NCI-H2227 treated with DMSO at 0.1 percent for 48 hours (cell line): Measurements from ENCODE around the gene ACTN4.

Experiments used
- DNase-seq: peaks from one replicate; lab custom pipeline; 2025; lab: John Stamatoyannopoulos, UW

Gene ACTN4

GRCh38 chr19:38661136-38661535, 13.7 kb downstream of the ACTN4 start:
- no peak for DNase-seq

DNA sequence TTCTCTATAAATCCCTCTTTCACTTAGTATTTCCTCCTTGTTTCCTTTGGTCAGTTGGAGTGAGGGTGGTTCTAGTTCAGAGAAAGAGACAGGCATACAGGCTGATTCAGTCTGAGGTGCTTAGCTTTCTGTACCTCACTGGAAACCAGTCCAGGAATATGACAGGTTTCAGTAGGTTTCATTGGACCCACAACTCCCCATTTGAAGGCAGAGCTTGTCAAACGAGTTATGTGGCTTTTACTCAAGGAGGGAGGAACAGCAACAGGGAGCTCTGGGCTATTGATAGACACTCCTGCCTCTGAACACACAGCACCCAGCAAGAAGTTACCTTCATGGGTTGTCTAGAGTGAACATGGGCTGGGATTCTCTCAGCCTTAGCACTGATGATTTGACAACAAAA, 14.5 kb downstream of the ACTN4 start:
- no peak for DNase-seq

- DNase-seq: no peak
Observed at GRCh38 chr19:38662537-38663155, 15.2 kb downstream of the ACTN4 start.

DNA sequence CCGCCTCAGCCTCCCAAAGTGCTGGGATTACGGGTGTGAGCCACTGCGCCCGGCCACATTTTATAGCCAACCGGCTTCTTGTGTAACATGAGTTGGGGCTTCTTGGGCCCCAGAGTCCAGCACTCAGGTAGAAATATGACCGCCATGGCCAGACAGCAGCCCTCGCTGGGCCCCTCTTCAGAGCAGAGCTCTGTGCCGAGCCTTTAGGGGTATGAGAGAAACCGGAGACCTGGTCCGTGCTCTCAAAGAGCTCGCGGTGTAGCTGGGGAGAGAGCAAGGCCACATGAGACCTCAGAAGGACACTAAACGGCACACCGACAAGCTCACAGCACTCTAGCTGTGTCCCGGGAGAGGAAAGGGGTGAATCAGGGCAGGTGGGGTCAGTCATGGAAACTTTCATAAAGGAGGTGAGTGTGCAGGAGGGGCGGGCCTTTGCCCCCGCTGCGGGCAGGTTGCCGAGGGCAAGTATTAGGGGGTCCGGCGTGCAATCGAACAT, 15.8 kb downstream of the ACTN4 start:
- DNase-seq: no peak

DNA sequence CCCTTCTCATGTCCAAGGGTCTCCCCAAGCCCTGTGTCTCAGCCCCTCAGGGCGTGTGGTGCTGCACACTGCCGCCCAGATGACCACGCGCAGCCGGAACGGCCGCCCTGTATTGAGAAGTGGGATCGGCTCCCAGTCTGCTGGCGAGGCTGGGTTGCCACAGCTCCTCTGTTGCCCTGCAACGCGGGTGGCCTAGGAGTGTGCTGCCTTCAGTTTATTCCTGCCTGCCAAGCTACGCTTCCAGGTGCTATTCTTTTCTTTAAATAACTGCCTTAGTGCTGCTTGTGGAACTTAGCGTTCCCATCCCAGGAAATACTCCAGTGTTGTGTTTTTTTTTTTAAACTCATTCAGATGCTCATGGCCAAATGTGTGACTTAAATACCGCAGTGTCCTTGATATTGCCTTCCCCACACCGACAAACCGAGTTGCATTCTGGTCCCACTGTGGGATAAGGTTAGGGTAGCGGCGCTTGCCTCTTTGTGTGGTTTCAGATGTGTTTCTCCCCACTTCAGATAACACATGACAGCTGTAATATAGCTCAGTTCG, 16.6 kb downstream of the ACTN4 start:
- no peak for DNase-seq

DNA sequence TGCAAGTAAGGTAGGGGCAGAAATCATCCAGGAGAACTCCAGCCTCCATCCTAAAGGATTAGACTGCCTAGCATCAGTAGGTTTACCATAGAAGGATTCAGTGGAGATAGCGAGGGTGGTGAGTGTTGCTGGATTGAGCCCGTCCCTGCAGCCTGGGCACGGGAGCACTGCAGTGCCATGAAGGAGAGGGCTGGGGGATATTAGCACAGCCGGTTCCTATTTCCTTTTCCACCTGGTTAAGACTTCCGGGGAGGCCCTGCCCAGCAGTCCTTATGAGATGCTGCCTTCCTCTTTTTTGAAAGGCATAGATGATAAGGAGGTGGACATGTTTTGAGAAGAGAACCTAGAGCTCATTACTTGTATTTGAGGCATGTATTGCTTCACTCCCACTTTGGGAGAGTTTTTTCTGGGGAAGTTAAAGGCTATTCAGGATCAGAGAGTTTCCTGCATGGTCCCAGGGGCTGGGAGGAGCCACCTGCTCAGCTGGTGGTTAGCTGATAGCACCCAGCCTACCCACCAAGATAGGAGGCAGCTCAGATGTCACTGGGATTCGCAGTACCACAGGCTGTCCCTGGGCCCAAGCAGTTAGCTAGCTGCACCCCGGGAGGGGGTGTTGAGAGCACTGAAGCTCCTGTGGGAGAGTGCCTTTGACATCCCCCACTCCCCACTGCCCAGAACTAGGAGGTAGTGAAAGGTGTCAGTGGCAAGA, 17.2 kb downstream of the ACTN4 start:
- no peak for DNase-seq

GRCh38 chr19:38665219-38665931, 17.9 kb downstream of the ACTN4 start:
- no peak for DNase-seq

DNA sequence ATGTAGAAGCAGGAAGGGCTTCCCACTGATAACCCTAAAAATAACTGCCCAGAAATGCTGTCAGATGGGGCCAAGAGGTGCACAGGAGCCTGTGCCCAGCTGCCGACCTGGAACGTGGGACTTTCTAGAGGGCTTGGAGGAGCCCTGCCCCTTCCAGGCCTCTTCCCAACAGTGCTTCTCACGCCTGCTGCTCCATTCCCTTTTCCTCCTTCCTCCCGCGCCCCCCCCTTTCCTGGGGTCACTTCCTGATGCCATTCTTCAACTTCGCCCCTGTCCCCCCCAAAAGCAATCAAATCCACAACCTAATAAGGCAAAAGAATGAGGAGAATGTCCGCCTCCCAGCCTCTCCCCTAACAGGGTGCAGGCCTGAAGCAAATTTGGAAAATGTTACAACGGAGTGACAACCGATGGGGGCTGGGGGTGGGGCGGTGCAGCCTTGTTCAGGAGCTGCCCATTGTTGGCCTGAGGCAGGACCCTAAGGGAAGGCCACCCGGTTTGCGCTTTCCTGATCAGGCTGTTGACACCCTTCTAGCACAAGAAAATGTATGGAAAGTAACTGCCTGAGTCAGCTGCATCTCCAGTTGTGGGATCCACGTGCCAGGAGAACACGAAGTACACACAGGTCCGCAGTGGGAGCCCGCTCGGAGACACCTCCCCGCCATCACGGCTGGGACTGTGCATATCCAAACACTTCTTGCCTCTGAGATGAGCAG, 18.7 kb downstream of the ACTN4 start:
- DNase-seq: no peak

GRCh38 chr19:38666663-38667511, 19.4 kb downstream of the ACTN4 start:
- DNase-seq: peak; percentile 81

GRCh38 chr19:38667661-38668171, 20.3 kb downstream of the ACTN4 start:
- no peak for DNase-seq

DNA sequence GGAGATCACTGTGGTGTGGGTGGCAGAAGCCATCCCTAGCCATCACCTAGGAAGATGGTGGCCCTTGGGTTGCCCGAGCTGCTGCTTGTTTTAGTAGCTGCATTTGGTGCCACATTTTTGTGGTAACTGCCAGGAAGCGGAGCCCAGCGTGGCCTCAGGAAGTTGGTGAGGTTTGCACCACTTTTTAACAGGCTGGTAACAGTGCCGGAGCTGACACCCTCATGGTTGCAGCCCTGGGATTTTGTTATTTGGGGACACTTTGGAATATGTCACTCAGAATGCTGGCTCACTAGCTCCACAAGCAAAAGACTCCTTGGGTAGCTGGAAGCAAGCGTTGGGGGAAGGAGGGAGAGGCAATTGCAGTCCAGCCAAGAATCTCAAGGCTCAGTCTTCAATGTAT, 22.1 kb downstream of the ACTN4 start:
- no peak for DNase-seq

DNA sequence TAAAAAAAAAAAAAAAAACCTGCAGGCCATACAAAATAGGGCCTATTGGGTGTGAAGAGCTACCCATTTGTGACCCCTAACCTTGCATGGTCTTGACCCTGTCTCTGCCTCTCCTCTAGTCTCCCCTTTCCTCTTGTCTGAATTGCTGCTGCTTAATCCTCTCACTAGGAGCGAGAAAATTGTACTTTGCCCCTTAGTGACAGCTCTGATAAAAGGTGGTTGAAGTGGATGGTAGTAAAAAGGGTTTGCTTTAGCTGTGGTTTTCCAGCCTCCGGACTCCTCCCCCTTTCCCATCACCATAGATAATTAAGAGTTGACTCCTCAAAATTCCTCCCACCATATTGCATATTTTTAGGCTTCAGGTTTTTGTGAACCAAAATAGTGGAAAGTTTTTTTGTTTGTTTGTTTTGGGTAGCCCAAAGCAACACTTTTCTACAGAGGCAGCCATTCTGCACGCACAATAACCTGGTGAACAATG, 23.5 kb downstream of the ACTN4 start:
- DNase-seq: peak; percentile 92

DNA sequence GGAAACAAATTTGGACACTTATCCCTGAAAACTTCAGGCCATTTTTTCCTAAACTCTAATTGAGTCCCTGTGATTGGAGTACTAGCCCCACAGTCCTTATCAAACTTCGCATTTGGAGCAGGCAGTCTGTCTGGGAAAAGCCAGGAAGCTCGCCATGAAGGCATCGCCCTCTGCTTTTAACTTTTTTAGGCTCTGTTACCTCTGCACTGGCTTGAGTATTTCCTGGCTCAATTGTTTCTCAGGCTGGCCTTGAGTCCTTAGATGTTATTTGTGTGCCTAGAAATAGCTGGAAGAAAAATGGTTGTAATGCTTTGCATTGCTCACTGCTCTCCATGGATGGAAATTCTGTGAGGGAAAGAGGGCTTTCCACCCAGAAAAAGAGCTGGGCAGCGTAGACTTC, 24.2 kb downstream of the ACTN4 start:
- no peak for DNase-seq

- DNase-seq: no peak
Observed at GRCh38 chr19:38673030-38673429, 25.6 kb downstream of the ACTN4 start.

DNA sequence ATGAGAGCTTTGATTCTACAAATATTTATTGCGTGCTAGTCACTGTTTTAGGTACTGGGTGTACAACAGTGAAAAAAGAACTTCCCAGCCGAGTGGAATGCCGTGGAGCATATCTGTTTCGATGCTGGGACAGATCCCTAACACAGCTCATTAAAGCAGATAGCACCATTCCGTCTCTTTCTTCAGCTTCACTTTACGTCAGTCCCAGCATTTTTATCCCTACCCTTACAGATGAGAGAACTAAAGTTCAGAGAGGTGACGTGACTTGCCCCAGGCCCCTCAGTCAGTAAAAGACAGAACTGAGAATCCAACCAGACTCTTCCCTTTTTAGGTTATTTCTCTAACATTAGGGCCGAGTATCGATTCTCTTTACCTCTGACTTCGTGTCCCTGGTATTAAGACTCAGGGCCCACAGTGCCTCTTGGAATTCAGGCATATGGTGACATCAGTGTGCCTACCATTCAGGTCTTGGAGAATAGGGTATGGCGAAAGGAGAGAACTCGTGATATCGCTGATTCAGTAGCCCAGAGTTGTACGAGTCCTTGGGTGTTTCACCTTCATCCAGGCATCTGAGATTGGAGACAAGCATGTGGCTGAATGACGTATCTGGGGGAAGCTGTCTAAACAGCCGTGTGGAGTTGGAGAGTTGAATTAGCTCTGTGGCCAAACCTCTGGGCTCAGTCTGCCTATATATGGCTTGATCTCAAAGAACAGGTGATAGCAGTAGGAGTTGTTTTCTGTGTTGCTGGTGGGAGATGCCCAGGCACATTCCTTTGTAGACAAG, 27.1 kb downstream of the ACTN4 start:
- no peak for DNase-seq

GRCh38 chr19:38675611-38676010, 28.2 kb downstream of the ACTN4 start:
- no peak for DNase-seq

DNA sequence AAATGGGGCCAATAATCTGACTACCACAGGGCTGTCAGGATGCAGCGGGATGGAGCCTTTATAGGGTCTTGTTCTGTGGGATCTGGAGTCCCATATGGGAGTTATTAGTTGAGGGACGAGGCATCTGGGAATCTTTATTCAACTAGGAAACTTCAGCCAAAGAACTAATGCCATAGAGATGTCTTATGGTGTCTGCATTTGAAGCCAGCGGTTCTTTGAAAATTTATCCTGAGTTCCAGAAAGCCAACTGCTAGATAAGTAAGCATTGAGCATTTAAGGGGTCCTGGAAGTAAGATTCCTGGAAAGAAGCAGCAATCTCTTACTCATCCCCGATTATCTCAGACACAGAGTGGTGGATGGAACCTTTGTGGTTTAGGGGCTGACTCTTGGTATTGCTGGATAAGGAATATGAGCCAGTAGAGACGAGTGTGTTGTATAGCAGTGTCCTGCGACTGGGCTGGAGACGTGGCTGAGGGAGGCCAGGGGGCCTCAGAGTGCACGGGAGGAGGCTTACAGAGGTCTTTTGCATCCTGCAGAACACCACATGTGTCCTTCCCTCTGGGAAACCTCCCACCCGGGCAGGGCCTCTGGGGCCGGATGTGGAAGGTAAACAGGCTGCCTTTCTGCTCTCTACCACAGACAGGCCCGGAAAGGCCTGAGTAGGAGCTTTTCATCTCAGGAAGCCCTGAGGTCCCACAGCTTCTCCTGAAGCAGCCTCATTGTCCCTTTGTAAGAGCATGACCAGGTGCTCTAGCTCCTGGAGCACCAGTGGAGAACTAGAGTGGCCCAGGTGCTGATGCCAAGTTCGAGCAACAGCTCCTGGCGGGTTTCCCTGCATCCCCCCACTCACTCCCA, 28.8 kb downstream of the ACTN4 start:
- DNase-seq: no peak

DNA sequence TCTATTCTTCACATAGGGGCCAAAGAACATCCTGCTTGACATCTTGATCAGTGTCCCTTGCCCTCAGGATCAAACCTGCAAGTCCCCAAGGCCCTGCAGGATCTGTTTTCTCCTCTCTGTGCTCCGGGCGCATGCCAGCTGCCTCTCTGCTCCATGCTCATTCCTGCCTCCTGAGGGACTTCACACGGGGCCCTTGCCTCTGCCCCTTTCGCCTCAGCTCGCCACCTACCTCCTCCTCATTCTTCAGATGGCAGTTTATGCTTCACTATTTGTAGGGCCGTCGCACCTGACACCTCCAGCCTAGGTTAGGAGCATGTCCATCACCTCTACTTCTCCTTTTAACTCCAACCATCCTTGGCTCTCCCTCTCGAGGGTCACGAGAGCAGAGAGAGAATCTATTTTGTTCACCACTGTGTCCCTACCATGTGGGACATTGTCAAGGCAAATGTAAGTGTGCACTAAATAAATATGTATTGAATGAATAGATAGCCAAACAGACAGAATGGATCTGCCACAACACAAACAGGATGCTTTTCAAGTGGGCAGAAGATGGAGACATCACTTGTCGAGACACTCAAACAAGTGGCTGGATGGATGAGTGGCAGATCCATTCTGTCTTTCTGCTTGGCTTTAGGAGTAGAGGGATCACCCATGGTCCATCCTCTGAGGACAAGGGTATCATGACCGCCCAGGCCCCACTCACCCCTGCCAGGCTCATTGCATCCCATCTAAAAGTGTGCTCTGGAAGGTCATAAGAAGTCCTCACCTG, 29.6 kb downstream of the ACTN4 start:
- no peak for DNase-seq
